Measurements from ENCODE around the gene KIR3DL2. TPM values are rescaled to one million over a fixed set of nuclear protein-coding genes. Genes with fewer than 3 reads are reported as not detected.
"Not testable (repeated sequence)": the region's sequence is repeated elsewhere in the genome, so short reads cannot be mapped to it uniquely, and the experiment has no call there.

The KIR3DL2 gene
- total and polyA plus RNA-seq, 9 donors: 0.32 TPM; not detected in 8

- no peaks in the 10 kb centered on the region for H3K27me3 ChIP-seq
- H3K9me3 ChIP-seq: no peaks in the 10 kb centered on the region
- H3K36me3 ChIP-seq: no peaks in the 10 kb centered on the region
- TF ChIP-seq EP300 (IDR thresholded peaks at IDR 0.05): no peak
- H3K4me3 ChIP-seq: no peak overlapping the region
- 44 to 79% (median 54%) methylated on average over 2 of the region's 2 CpGs for WGBS, 3 donors
- no peak for DNase-seq
- no peak overlapping the region for H3K27ac ChIP-seq
- H3K4me1 ChIP-seq (ENCODE audit: insufficient read depth): no peaks in the 10 kb centered on the region
- intact Hi-C loops (cut with DNase I): no loop called here
Observed at GRCh38 chr19:54806516-54806838, 43.8 kb upstream of the KIR3DL2 start.

GRCh38 chr19:54814571-54814970 is 35.7 kb upstream of the KIR3DL2 start:
- H3K27ac ChIP-seq; H3K27me3 ChIP-seq; DNase-seq; H3K36me3 ChIP-seq; H3K9me3 ChIP-seq; intact Hi-C loops (cut with DNase I); H3K4me1 ChIP-seq (ENCODE audit: insufficient read depth); H3K4me3 ChIP-seq: not testable (repeated sequence)
- WGBS, 3 donors: 61 to 73% (median 63%) methylated on average over 3 of the region's 3 CpGs

GRCh38 chr19:54816251-54816650 is 34.0 kb upstream of the KIR3DL2 start, which contains the start of gene KIR3DL1:
Gene KIR3DL1, plus strand, starts transcription at chr19:54816468.
- H3K27me3 ChIP-seq; H3K4me3 ChIP-seq; H3K27ac ChIP-seq; H3K36me3 ChIP-seq; H3K9me3 ChIP-seq; H3K4me1 ChIP-seq (ENCODE audit: insufficient read depth); DNase-seq; intact Hi-C loops (cut with DNase I): not testable (repeated sequence)
- WGBS, 3 donors: 86 to 90% (median 89%) methylated on average over 17 of the region's 17 CpGs

- no peak for DNase-seq
- no peaks in the 10 kb centered on the region for H3K27me3 ChIP-seq
- TF ChIP-seq POLR2A (IDR thresholded peaks at IDR 0.05) (no peak), EP300 (IDR thresholded peaks at IDR 0.05) (no peak), CTCF (IDR thresholded peaks at IDR 0.05) (no peak)
- no peak overlapping the region for H3K27ac ChIP-seq
- intact Hi-C loops (cut with DNase I): no loop called here
- no peaks in the 10 kb centered on the region for H3K36me3 ChIP-seq
- WGBS, 3 donors: 79 to 87% (median 81%) methylated on average over 14 to 15 of the region's 15 CpGs
- H3K9me3 ChIP-seq: no peaks in the 10 kb centered on the region
- H3K4me3 ChIP-seq: no peak overlapping the region
- H3K4me1 ChIP-seq (ENCODE audit: insufficient read depth): no peaks in the 10 kb centered on the region
Observed at GRCh38 chr19:54817670-54818536, 32.3 kb upstream of the KIR3DL2 start.

GRCh38 chr19:54824416-54824815 is 25.8 kb upstream of the KIR3DL2 start:
- H3K36me3 ChIP-seq; H3K4me3 ChIP-seq; H3K4me1 ChIP-seq (ENCODE audit: insufficient read depth); H3K9me3 ChIP-seq; H3K27me3 ChIP-seq; intact Hi-C loops (cut with DNase I); DNase-seq; H3K27ac ChIP-seq: not testable (repeated sequence)
- 64 to 75% (median 71%) methylated on average over 4 of the region's 4 CpGs for WGBS, 3 donors

GRCh38 chr19:54825326-54825725 is 24.9 kb upstream of the KIR3DL2 start:
- intact Hi-C loops (cut with DNase I): not testable (repeated sequence)

GRCh38 chr19:54828064-54828463 is 22.2 kb upstream of the KIR3DL2 start:
- H3K4me1 ChIP-seq (ENCODE audit: insufficient read depth); intact Hi-C loops (cut with DNase I); H3K4me3 ChIP-seq; H3K27ac ChIP-seq; H3K9me3 ChIP-seq; H3K27me3 ChIP-seq; DNase-seq; H3K36me3 ChIP-seq: not testable (repeated sequence)
- WGBS, 3 donors: 67 to 75% (median 72%) methylated on average over 7 to 8 of the region's 8 CpGs

More at GRCh38 chr19:54825326-54825725, 24.9 kb upstream of the KIR3DL2 start:
- not testable (repeated sequence) for H3K27ac ChIP-seq; H3K36me3 ChIP-seq; DNase-seq; H3K27me3 ChIP-seq; H3K9me3 ChIP-seq; H3K4me1 ChIP-seq (ENCODE audit: insufficient read depth); H3K4me3 ChIP-seq
- 63 to 67% (median 67%) methylated on average over 7 of the region's 7 CpGs for WGBS, 3 donors

- intact Hi-C loops (cut with DNase I); H3K4me3 ChIP-seq; H3K36me3 ChIP-seq; H3K27me3 ChIP-seq; DNase-seq; H3K9me3 ChIP-seq; H3K27ac ChIP-seq; H3K4me1 ChIP-seq (ENCODE audit: insufficient read depth): not testable (repeated sequence)
- 88 to 92% (median 91%) methylated on average over 14 of the region's 14 CpGs for WGBS, 3 donors
Observed at GRCh38 chr19:54832496-54832895, 17.7 kb upstream of the KIR3DL2 start, which contains the start of gene KIR2DS4. Gene KIR2DS4, plus strand, starts transcription at chr19:54832676.

- 77 to 88% (median 78%) methylated on average over 5 of the region's 5 CpGs for whole genome bisulfite sequencing, 3 donors
- intact Hi-C loops (cut with DNase I); H3K9me3 ChIP-seq: not testable (repeated sequence)
Observed at GRCh38 chr19:54835126-54835525, 15.1 kb upstream of the KIR3DL2 start.

GRCh38 chr19:54837522-54837921 is 12.7 kb upstream of the KIR3DL2 start:
- H3K27ac ChIP-seq; H3K9me3 ChIP-seq; DNase-seq; H3K36me3 ChIP-seq; H3K4me1 ChIP-seq (ENCODE audit: insufficient read depth); intact Hi-C loops (cut with DNase I); H3K4me3 ChIP-seq; H3K27me3 ChIP-seq: not testable (repeated sequence)
- 55 to 59% (median 56%) methylated on average over 2 of the region's 2 CpGs for WGBS, 3 donors

More at GRCh38 chr19:54835126-54835525, 15.1 kb upstream of the KIR3DL2 start:
- H3K27me3 ChIP-seq; H3K4me3 ChIP-seq; DNase-seq; H3K36me3 ChIP-seq; H3K27ac ChIP-seq; H3K4me1 ChIP-seq (ENCODE audit: insufficient read depth): not testable (repeated sequence)

GRCh38 chr19:54843171-54843570 is 7.1 kb upstream of the KIR3DL2 start:
- intact Hi-C loops (cut with DNase I); H3K4me3 ChIP-seq; H3K9me3 ChIP-seq; DNase-seq; H3K4me1 ChIP-seq (ENCODE audit: insufficient read depth); H3K27ac ChIP-seq; H3K27me3 ChIP-seq; H3K36me3 ChIP-seq: not testable (repeated sequence)
- WGBS, 3 donors: 59 to 72% (median 71%) methylated on average over 8 of the region's 8 CpGs
